Progenitor cell of endocrine pancreas (in vitro differentiated cells): Measurements from ENCODE around the gene GSTCD. TPM values are rescaled to one million over a fixed set of nuclear protein-coding genes. Genes with fewer than 3 reads are reported as not detected.

Experiments used
- DNase-seq: peaks from one replicate; pipeline ENCODE4 v3.0.0; 2021; ENCODE audit warnings: low spot score; ENCODE audit not compliant: unreplicated experiment
- H3K27ac Mint-ChIP-seq: 2 replicates; pipeline ENCODE4 v1.8.0; 2021; ENCODE audit warnings: mild to moderate bottlenecking, moderate library complexity, mixed read lengths
- H3K27me3 Mint-ChIP-seq: 2 replicates; pipeline ENCODE4 v1.8.0; 2021; ENCODE audit warnings: mixed read lengths
- H3K36me3 Mint-ChIP-seq: 2 replicates; pipeline ENCODE4 v1.8.0; 2022; ENCODE audit warnings: mixed read lengths; ENCODE audit not compliant: insufficient read depth
- H3K4me1 Mint-ChIP-seq: 2 replicates; pipeline ENCODE4 v1.8.0; 2021; ENCODE audit warnings: low read depth, mixed read lengths
- H3K4me3 Mint-ChIP-seq: 2 replicates; pipeline ENCODE4 v1.8.0; 2021; ENCODE audit warnings: low read depth, mild to moderate bottlenecking, moderate library complexity, mixed read lengths
- H3K9me3 Mint-ChIP-seq: 2 replicates; pipeline ENCODE4 v1.8.0; 2021; ENCODE audit warnings: low read depth, mixed read lengths
- CTCF ChIP-seq: fragments of 200-600 bp; sonication (generic); IDR thresholded peaks from one replicate; pipeline ENCODE4 v1.5.0; 2021; ENCODE audit warnings: antibody characterized with exemption, mild to moderate bottlenecking; ENCODE audit not compliant: unreplicated experiment
- total RNA-seq: library from RNA; stranded (reverse); gene quantifications from 2 replicates; pipeline ENCODE4 v1.2.1, GENCODE V29; 2021

The GSTCD gene
- total RNA-seq, 1 donor from 2014 or later, result 26.3 TPM

- H3K27ac Mint-ChIP-seq, result no peak overlapping the region
- no peaks in the 10 kb centered on the region for H3K36me3 Mint-ChIP-seq
- no peak overlapping the region for H3K4me3 Mint-ChIP-seq
- no peaks in the 10 kb centered on the region for H3K4me1 Mint-ChIP-seq
- no peaks in the 10 kb centered on the region for H3K27me3 Mint-ChIP-seq
- DNase-seq, result no peak
- no peak for TF ChIP-seq CTCF
- no peaks in the 10 kb centered on the region for H3K9me3 Mint-ChIP-seq
Measured at GRCh38 chr4:105808030-105808749, 99.6 kb downstream of the GSTCD start.

GRCh38 chr4:105808750-105809041 is 100.1 kb downstream of the GSTCD start:
- no peaks in the 10 kb centered on the region for H3K9me3 Mint-ChIP-seq
- H3K4me1 Mint-ChIP-seq, result no peaks in the 10 kb centered on the region
- DNase-seq, result no peak
- no peaks in the 10 kb centered on the region for H3K27me3 Mint-ChIP-seq
- no peak overlapping the region for H3K27ac Mint-ChIP-seq
- no peaks in the 10 kb centered on the region for H3K36me3 Mint-ChIP-seq
- H3K4me3 Mint-ChIP-seq, result no peak overlapping the region
- no peak for TF ChIP-seq CTCF

GRCh38 chr4:105815701-105816100 is 107.1 kb downstream of the GSTCD start:
- DNase-seq, result no peak
- H3K36me3 Mint-ChIP-seq, result peaks cover 2% of the 10 kb centered on the region
- no peaks in the 10 kb centered on the region for H3K4me1 Mint-ChIP-seq
- H3K27ac Mint-ChIP-seq, result no peak overlapping the region
- no peak for TF ChIP-seq CTCF
- no peak overlapping the region for H3K4me3 Mint-ChIP-seq
- H3K27me3 Mint-ChIP-seq, result no peaks in the 10 kb centered on the region
- H3K9me3 Mint-ChIP-seq, result no peaks in the 10 kb centered on the region

- DNase-seq, result no peak
- peaks cover 7% of the 10 kb centered on the region for H3K36me3 Mint-ChIP-seq
- no peak overlapping the region for H3K4me3 Mint-ChIP-seq
- no peak for TF ChIP-seq CTCF
- no peak overlapping the region for H3K27ac Mint-ChIP-seq
- no peaks in the 10 kb centered on the region for H3K4me1 Mint-ChIP-seq
- no peaks in the 10 kb centered on the region for H3K9me3 Mint-ChIP-seq
- no peaks in the 10 kb centered on the region for H3K27me3 Mint-ChIP-seq
Measured at GRCh38 chr4:105822061-105822460, 113.5 kb downstream of the GSTCD start.

- no peak for DNase-seq
- Mint-ChIP-seq H3K9me3 (peaks cover 6% of the 10 kb centered on the region), H3K27ac (no peak overlapping the region), H3K4me3 (no peak overlapping the region), H3K4me1 (peaks cover 13% of the 10 kb centered on the region), H3K27me3 (no peaks in the 10 kb centered on the region), H3K36me3 (peaks cover 11% of the 10 kb centered on the region)
- no peak for TF ChIP-seq CTCF
Measured at GRCh38 chr4:105828074-105828473, 119.5 kb downstream of the GSTCD start.
